ENCODE data around the gene EFS. TPM values are rescaled to one million over a fixed set of nuclear protein-coding genes. Genes with fewer than 3 reads are reported as not detected.

The EFS gene
- total RNA-seq, 1 experiment from 2014 or later, result 0.36 TPM

- no peak overlapping the region for H3K4me3 ChIP-seq (ENCODE audit: low read length)
- no peak overlapping the region for H3K9ac ChIP-seq (ENCODE audit: low read length)
- H3K27ac ChIP-seq (ENCODE audit: low read length), result no peak overlapping the region
- no peak overlapping the region for H2AFZ ChIP-seq (ENCODE audit: low read length)
- ATAC-seq (no peak), DNase-seq (no peak)
- no peaks in the 10 kb centered on the region for H3K79me2 ChIP-seq (ENCODE audit: low read length)
- ChIA-PET POLR2A (ENCODE audit: unreplicated experiment) (no interaction called here), CTCF (no interaction called here)
- no peaks in the 10 kb centered on the region for H4K20me1 ChIP-seq (ENCODE audit: low read length)
- no TSS peak for BruUV-seq (replicated peaks)
- H3K4me2 ChIP-seq (ENCODE audit: low read length), result no peak overlapping the region
- H3K4me1 ChIP-seq (ENCODE audit: insufficient read depth, low read length), result no peaks in the 10 kb centered on the region
- H3K9me3 ChIP-seq (ENCODE audit: low read length), result no peaks in the 10 kb centered on the region
- no peaks in the 10 kb centered on the region for H3F3A ChIP-seq (ENCODE audit: low read length, unreplicated experiment)
- TF ChIP-seq EZH2phosphoT487 (IDR thresholded peaks at IDR 0.05; ENCODE audit: borderline replicate concordance, low read length) (no peak), EZH2 (IDR thresholded peaks at IDR 0.05; ENCODE audit: low read length, unreplicated experiment) (no peak), CTCF (conservative IDR thresholded peaks at IDR 0.05; ENCODE audit: low read depth, low read length) (no peak)
- peaks cover 49% of the 10 kb centered on the region for H3K27me3 ChIP-seq (ENCODE audit: low read length)
- intact Hi-C loops (cut with micrococcal nuclease), result no loop called here
- no peaks in the 10 kb centered on the region for H3K9me2 ChIP-seq (replicated peaks; ENCODE audit: low read length)
- H3K36me3 ChIP-seq (ENCODE audit: low read depth, low read length), result no peaks in the 10 kb centered on the region
Measured at GRCh38 chr14:23357261-23357660, 7.7 kb downstream of the EFS start.

GRCh38 chr14:23356662-23357061 lies 8.3 kb downstream of the EFS start:
- Histone ChIP-seq H3K79me2 (ENCODE audit: low read length) (no peaks in the 10 kb centered on the region), H2AFZ (ENCODE audit: low read length) (no peak overlapping the region), H3K9ac (ENCODE audit: low read length) (no peak overlapping the region), H3K36me3 (ENCODE audit: low read depth, low read length) (no peaks in the 10 kb centered on the region), H3K27ac (ENCODE audit: low read length) (no peak overlapping the region), H3K9me3 (ENCODE audit: low read length) (no peaks in the 10 kb centered on the region), H3K4me2 (ENCODE audit: low read length) (no peak overlapping the region), H3K9me2 (replicated peaks; ENCODE audit: low read length) (no peaks in the 10 kb centered on the region), H4K20me1 (ENCODE audit: low read length) (no peaks in the 10 kb centered on the region), H3K4me1 (ENCODE audit: insufficient read depth, low read length) (no peaks in the 10 kb centered on the region), H3K4me3 (ENCODE audit: low read length) (no peak overlapping the region), H3F3A (ENCODE audit: low read length, unreplicated experiment) (no peaks in the 10 kb centered on the region), H3K27me3 (ENCODE audit: low read length) (peaks cover 49% of the 10 kb centered on the region)
- TF ChIP-seq EZH2 (IDR thresholded peaks at IDR 0.05; ENCODE audit: low read length, unreplicated experiment), result no peak
- TF ChIP-seq EZH2phosphoT487 (IDR thresholded peaks at IDR 0.05; ENCODE audit: borderline replicate concordance, low read length), result no peak
- no peak for TF ChIP-seq CTCF (conservative IDR thresholded peaks at IDR 0.05; ENCODE audit: low read depth, low read length)
- BruUV-seq (replicated peaks), result no TSS peak
- ChIA-PET POLR2A (ENCODE audit: unreplicated experiment) (no interaction called here), CTCF (no interaction called here)
- DNase-seq (no peak), ATAC-seq (no peak)
- intact Hi-C loops (cut with micrococcal nuclease), result no loop called here

- Histone ChIP-seq H3K27ac (ENCODE audit: low read length) (no peak overlapping the region), H3K4me1 (ENCODE audit: insufficient read depth, low read length) (no peaks in the 10 kb centered on the region), H3K36me3 (ENCODE audit: low read depth, low read length) (no peaks in the 10 kb centered on the region), H3K9me3 (ENCODE audit: low read length) (no peaks in the 10 kb centered on the region), H2AFZ (ENCODE audit: low read length) (no peak overlapping the region), H3K79me2 (ENCODE audit: low read length) (no peaks in the 10 kb centered on the region), H3K4me3 (ENCODE audit: low read length) (no peak overlapping the region), H3K9ac (ENCODE audit: low read length) (no peak overlapping the region), H3K4me2 (ENCODE audit: low read length) (no peak overlapping the region), H3K9me2 (replicated peaks; ENCODE audit: low read length) (no peaks in the 10 kb centered on the region), H3K27me3 (ENCODE audit: low read length) (peaks cover 49% of the 10 kb centered on the region), H4K20me1 (ENCODE audit: low read length) (no peaks in the 10 kb centered on the region), H3F3A (ENCODE audit: low read length, unreplicated experiment) (no peaks in the 10 kb centered on the region)
- CTCF ChIA-PET, result no interaction called here
- DNase-seq, result no peak
- intact Hi-C loops (cut with micrococcal nuclease), result no loop called here
- BruUV-seq (replicated peaks), result no TSS peak
- POLR2A ChIA-PET (ENCODE audit: unreplicated experiment), result no interaction called here
- TF ChIP-seq EZH2 (IDR thresholded peaks at IDR 0.05; ENCODE audit: low read length, unreplicated experiment) (no peak), EZH2phosphoT487 (IDR thresholded peaks at IDR 0.05; ENCODE audit: borderline replicate concordance, low read length) (no peak), CTCF (conservative IDR thresholded peaks at IDR 0.05; ENCODE audit: low read depth, low read length) (no peak)
- ATAC-seq, result no peak
Measured at GRCh38 chr14:23355871-23356435, 9.0 kb downstream of the EFS start.
